Fibroblast of skin of abdomen (primary cell): Measurements from ENCODE around the gene PRRC2A.

ENCODE experiments used
- DNase-seq: peaks from one replicate; pipeline ENCODE4 v3.0.0-alpha.2; 2013

Gene PRRC2A

GRCh38 chr6:31626952-31627351, 6.4 kb downstream of the PRRC2A start:
- no peak for DNase-seq

GRCh38 chr6:31627690-31628287, 7.3 kb downstream of the PRRC2A start:
- DNase-seq: no peak

GRCh38 chr6:31629014-31629413, 8.5 kb downstream of the PRRC2A start:
- DNase-seq: no peak

- no peak for DNase-seq
These were observed 9.8 kb downstream of the PRRC2A start for GRCh38 chr6:31630177-31630934.

- DNase-seq: no peak
These were observed 10.7 kb downstream of the PRRC2A start for GRCh38 chr6:31631209-31631608.

GRCh38 chr6:31631681-31632278, 11.3 kb downstream of the PRRC2A start:
- no peak for DNase-seq

- DNase-seq: no peak
These were observed 11.9 kb downstream of the PRRC2A start for GRCh38 chr6:31632279-31632946.

GRCh38 chr6:31633447-31633846, 12.9 kb downstream of the PRRC2A start:
- DNase-seq: no peak

GRCh38 chr6:31634131-31634530, 13.6 kb downstream of the PRRC2A start:
- no peak for DNase-seq

GRCh38 chr6:31634969-31635575, 14.6 kb downstream of the PRRC2A start:
- DNase-seq: no peak

- no peak for DNase-seq
These were observed 16.4 kb downstream of the PRRC2A start for GRCh38 chr6:31636698-31637596.

- DNase-seq: no peak
These were observed 18.5 kb downstream of the PRRC2A start for GRCh38 chr6:31639043-31639442.

GRCh38 chr6:31639449-31639861, 18.9 kb downstream of the PRRC2A start:
- peak; percentile 41 for DNase-seq

- no peak for DNase-seq
These were observed 20.1 kb downstream of the PRRC2A start for GRCh38 chr6:31640612-31641011.

GRCh38 chr6:31641370-31641769, 20.9 kb downstream of the PRRC2A start:
- no peak for DNase-seq

- no peak for DNase-seq
These were observed 22.5 kb downstream of the PRRC2A start for GRCh38 chr6:31642798-31643570.

- no peak for DNase-seq
These were observed 23.4 kb downstream of the PRRC2A start for GRCh38 chr6:31643818-31644454.

- DNase-seq: no peak
These were observed 24.8 kb downstream of the PRRC2A start for GRCh38 chr6:31645325-31645724.

GRCh38 chr6:31651602-31652191, 31.2 kb downstream of the PRRC2A start:
- peak; percentile 64 for DNase-seq
